SK-N-SH treated with all-trans-retinoic acid at 6 μM for 48 hours (cell line): Measurements from ENCODE around the gene PUM1.
A peak's percentile ranks its signal among the peaks of the same experiment; 100 is the strongest.

Experiments used
- ATAC-seq: fragments of 200-7000 bp; cut with Tn5 transposase; 3 replicates; pipeline ENCODE4 v1.9.1; 2020; ENCODE audit warnings: mild to moderate bottlenecking, moderate library complexity
- ARNTL ChIP-seq: fragments of 450-650 bp; formaldehyde crosslinking; IDR thresholded peaks from 2 replicates; pipeline ENCODE4 v1.5.0; 2020; ENCODE audit warnings: low read depth, mild to moderate bottlenecking, moderate library complexity, borderline replicate concordance
- BACH2 ChIP-seq: fragments of 250-450 bp; sonication (Bioruptor Pico); IDR thresholded peaks from 2 replicates; pipeline ENCODE4 v1.9.0; 2021; ENCODE audit warnings: mild to moderate bottlenecking, borderline replicate concordance
- CSDC2 ChIP-seq: fragments of 250-450 bp; sonication (Bioruptor Pico); IDR thresholded peaks from 2 replicates; pipeline ENCODE4 v1.5.0; 2020; ENCODE audit warnings: mild to moderate bottlenecking, moderate library complexity
- CSRNP3 ChIP-seq: fragments of 250-450 bp; sonication (Bioruptor Pico); IDR thresholded peaks from 2 replicates; pipeline ENCODE4 v1.5.1; 2021; ENCODE audit warnings: mild to moderate bottlenecking, moderate library complexity
- ISL1 ChIP-seq: fragments of 250-450 bp; sonication (Bioruptor Pico); IDR thresholded peaks from 2 replicates; pipeline ENCODE4 v2.1.2; 2022; ENCODE audit warnings: mild to moderate bottlenecking, moderate library complexity
- OSR1 ChIP-seq: fragments of 250-450 bp; sonication (Bioruptor Pico); IDR thresholded peaks from 2 replicates; pipeline ENCODE4 v1.8.0; 2022; ENCODE audit warnings: moderate library complexity, mild to moderate bottlenecking, inconsistent platforms
- PPARA ChIP-seq: fragments of 250-450 bp; sonication (Bioruptor Pico); IDR thresholded peaks from 2 replicates; pipeline ENCODE4 v1.5.0; 2020; ENCODE audit warnings: mild to moderate bottlenecking, borderline replicate concordance
- RARB ChIP-seq: fragments of 250-450 bp; sonication (Bioruptor Pico); IDR thresholded peaks from 2 replicates; pipeline ENCODE4 v1.8.0; 2021; ENCODE audit warnings: mild to moderate bottlenecking, moderate library complexity
- SNAI2 ChIP-seq: fragments of 250-450 bp; sonication (Bioruptor Pico); IDR thresholded peaks from 2 replicates; pipeline ENCODE4 v1.5.0; 2020; ENCODE audit warnings: mild to moderate bottlenecking, moderate library complexity
- TOX ChIP-seq: fragments of 250-450 bp; sonication (Bioruptor Pico); IDR thresholded peaks from 2 replicates; pipeline ENCODE4 v1.8.0; 2021; ENCODE audit warnings: mild to moderate bottlenecking, moderate library complexity, borderline replicate concordance
- TSHZ2 ChIP-seq: fragments of 250-450 bp; sonication (Bioruptor Pico); IDR thresholded peaks from 2 replicates; pipeline ENCODE4 v1.5.0; 2020; ENCODE audit warnings: mild to moderate bottlenecking, moderate library complexity
- ZFP3 ChIP-seq: fragments of 250-450 bp; sonication (Bioruptor Pico); IDR thresholded peaks from 2 replicates; pipeline ENCODE4 v1.5.0; 2020; ENCODE audit warnings: mild to moderate bottlenecking, moderate library complexity
- ZFP30 ChIP-seq: fragments of 450-650 bp; formaldehyde crosslinking; IDR thresholded peaks from 2 replicates; pipeline ENCODE4 v1.5.0; 2022; ENCODE audit warnings: mild to moderate bottlenecking, moderate library complexity
- ZNF565 ChIP-seq: fragments of 450-650 bp; formaldehyde crosslinking; conservative IDR thresholded peaks from 2 replicates; pipeline ENCODE4 v1.5.0; 2020; ENCODE audit warnings: low read depth, mild to moderate bottlenecking, moderate library complexity
- ZNF70 ChIP-seq: fragments of 450-650 bp; formaldehyde crosslinking; IDR thresholded peaks from 2 replicates; pipeline ENCODE4 v1.5.0; 2020; ENCODE audit warnings: mild to moderate bottlenecking, moderate library complexity
- TF ChIP-seq, protein P1 (sequence below): fragments of 250-450 bp; sonication (Bioruptor Pico); IDR thresholded peaks from 2 replicates; pipeline ENCODE4 v1.8.0; 2020; ENCODE audit warnings: mild to moderate bottlenecking, moderate library complexity, borderline replicate concordance
- TF ChIP-seq, protein P2 (sequence below): fragments of 250-450 bp; sonication (Bioruptor Pico); IDR thresholded peaks from 2 replicates; pipeline ENCODE4 v1.8.0; 2021; ENCODE audit warnings: low read depth, mild to moderate bottlenecking, moderate library complexity, borderline replicate concordance
- TF ChIP-seq, protein P3 (sequence below): fragments of 250-450 bp; sonication (Bioruptor Pico); IDR thresholded peaks from 2 replicates; pipeline ENCODE4 v1.5.1; 2020; ENCODE audit warnings: low read depth, mild to moderate bottlenecking, moderate library complexity

PUM1 gene

GRCh38 chr1:30933874-30934252 is 131.7 kb downstream of the PUM1 start:
- ATAC-seq = peak; percentile 76
- TF ChIP-seq CSDC2 (CRISPR knock-in tag) (no peak), SNAI2 (CRISPR knock-in tag) (no peak), ZNF565 (no peak), ARNTL (CRISPR knock-in tag) (no peak), ZFP30 (CRISPR knock-in tag) (no peak), ZFP3 (CRISPR knock-in tag) (no peak), BACH2 (CRISPR knock-in tag) (no peak), ISL1 (CRISPR knock-in tag) (no peak)
- TF ChIP-seq, protein P1, sequence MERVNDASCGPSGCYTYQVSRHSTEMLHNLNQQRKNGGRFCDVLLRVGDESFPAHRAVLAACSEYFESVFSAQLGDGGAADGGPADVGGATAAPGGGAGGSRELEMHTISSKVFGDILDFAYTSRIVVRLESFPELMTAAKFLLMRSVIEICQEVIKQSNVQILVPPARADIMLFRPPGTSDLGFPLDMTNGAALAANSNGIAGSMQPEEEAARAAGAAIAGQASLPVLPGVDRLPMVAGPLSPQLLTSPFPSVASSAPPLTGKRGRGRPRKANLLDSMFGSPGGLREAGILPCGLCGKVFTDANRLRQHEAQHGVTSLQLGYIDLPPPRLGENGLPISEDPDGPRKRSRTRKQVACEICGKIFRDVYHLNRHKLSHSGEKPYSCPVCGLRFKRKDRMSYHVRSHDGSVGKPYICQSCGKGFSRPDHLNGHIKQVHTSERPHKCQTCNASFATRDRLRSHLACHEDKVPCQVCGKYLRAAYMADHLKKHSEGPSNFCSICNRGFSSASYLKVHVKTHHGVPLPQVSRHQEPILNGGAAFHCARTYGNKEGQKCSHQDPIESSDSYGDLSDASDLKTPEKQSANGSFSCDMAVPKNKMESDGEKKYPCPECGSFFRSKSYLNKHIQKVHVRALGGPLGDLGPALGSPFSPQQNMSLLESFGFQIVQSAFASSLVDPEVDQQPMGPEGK (CRISPR knock-in tag) = no peak
- TF ChIP-seq, protein P2, sequence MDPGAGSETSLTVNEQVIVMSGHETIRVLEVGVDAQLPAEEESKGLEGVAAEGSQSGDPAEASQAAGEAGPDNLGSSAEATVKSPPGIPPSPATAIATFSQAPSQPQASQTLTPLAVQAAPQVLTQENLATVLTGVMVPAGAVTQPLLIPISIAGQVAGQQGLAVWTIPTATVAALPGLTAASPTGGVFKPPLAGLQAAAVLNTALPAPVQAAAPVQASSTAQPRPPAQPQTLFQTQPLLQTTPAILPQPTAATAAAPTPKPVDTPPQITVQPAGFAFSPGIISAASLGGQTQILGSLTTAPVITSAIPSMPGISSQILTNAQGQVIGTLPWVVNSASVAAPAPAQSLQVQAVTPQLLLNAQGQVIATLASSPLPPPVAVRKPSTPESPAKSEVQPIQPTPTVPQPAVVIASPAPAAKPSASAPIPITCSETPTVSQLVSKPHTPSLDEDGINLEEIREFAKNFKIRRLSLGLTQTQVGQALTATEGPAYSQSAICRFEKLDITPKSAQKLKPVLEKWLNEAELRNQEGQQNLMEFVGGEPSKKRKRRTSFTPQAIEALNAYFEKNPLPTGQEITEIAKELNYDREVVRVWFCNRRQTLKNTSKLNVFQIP (CRISPR knock-in tag) = no peak

DNA sequence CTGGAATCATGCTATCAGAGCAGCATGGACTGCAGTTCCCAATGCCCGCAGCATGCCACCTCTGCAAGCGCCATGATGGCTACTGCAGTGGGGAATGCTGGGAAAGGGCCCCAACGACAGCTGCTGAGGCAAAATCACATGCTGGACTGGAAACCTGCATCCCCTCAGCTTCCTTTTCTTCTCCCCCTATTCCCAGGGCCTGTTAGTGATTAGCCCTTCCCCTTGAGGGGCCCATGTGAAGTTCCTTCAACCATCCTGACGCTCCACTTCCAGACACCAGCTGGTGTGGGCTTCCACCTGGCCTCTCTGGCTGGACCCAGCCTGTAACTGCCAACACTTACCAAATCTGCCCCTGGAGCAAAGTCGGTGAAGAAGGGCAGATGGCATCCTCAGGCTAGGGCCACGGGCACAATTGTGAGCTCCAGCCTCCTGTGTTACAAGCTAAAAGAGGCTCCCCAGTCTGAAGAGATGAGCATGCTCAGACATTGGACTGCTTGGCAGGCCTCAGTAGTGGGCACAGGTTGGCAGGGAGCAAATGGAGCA is 134.8 kb downstream of the PUM1 start:
- no peak for TF ChIP-seq ISL1 (CRISPR knock-in tag)
- TF ChIP-seq, protein P1 (CRISPR knock-in tag) = no peak
- ATAC-seq = no peak

DNA sequence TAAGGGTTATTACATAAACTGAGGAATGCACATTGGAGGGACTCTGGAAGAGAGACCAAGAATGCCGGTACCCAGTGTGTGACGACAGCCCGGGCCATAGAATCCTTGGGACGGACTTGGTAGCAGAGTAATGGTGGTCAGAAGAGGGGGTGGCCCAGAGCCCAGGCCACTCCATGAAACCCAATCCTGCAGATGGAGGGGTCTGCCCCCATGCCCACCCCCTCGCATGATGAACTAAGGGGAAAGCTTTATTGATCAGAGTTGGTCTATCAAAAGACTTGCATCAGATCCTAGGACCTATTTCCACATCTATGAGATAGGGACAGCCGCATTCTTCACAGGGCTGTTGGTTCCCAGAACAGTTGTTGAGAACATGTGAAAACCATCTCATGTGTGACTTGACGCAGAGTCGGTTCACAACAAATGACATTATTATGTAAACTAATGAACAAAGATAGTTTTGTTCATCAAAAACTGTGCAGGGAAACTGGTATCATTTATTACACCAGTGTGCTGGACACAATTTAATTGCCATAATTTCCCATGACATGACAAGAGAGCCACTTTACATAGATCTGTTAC is 135.5 kb downstream of the PUM1 start:
- TF ChIP-seq ZNF565 (no peak), TSHZ2 (no peak), SNAI2 (CRISPR knock-in tag) (no peak), ZFP3 (CRISPR knock-in tag) (no peak), ARNTL (CRISPR knock-in tag) (no peak), ZFP30 (CRISPR knock-in tag) (no peak), ZNF70 (CRISPR knock-in tag) (no peak)
- ATAC-seq = peak; percentile 9

GRCh38 chr1:30929135-30929889 is 136.2 kb downstream of the PUM1 start:
- ATAC-seq = peak; percentile 74
- TF ChIP-seq, protein P2 (CRISPR knock-in tag) = no peak
- TF ChIP-seq, protein P1 (CRISPR knock-in tag) = no peak
- TF ChIP-seq TOX (CRISPR knock-in tag) (no peak), PPARA (CRISPR knock-in tag) (no peak), RARB (no peak), ZFP3 (CRISPR knock-in tag) (no peak), CSRNP3 (CRISPR knock-in tag) (no peak), CSDC2 (CRISPR knock-in tag) (no peak), ZNF565 (no peak), OSR1 (no peak)
- TF ChIP-seq, protein P3, sequence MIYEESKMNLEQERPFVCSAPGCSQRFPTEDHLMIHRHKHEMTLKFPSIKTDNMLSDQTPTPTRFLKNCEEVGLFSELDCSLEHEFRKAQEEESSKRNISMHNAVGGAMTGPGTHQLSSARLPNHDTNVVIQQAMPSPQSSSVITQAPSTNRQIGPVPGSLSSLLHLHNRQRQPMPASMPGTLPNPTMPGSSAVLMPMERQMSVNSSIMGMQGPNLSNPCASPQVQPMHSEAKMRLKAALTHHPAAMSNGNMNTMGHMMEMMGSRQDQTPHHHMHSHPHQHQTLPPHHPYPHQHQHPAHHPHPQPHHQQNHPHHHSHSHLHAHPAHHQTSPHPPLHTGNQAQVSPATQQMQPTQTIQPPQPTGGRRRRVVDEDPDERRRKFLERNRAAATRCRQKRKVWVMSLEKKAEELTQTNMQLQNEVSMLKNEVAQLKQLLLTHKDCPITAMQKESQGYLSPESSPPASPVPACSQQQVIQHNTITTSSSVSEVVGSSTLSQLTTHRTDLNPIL = no peak
